H1 (cell line): ENCODE measurements around the gene ERG28.

Source experiments
- EP300 ChIP-seq, 2 experiments: IDR thresholded peaks; 1 replicate in 1 of 2; 2 replicates in 1 of 2; pipeline ENCODE4 v1.6.1; 2011 to 2012; ENCODE audit warnings: low read depth in 2 of 2, low read length in 2 of 2, mild to moderate bottlenecking in 2 of 2, borderline replicate concordance in 1 of 2, inconsistent platforms in 1 of 2, moderate library complexity in 1 of 2
- TF ChIP-seq, protein P1 (sequence below), 3 experiments: IDR thresholded peaks; 1 replicate in 2 of 3; 2 replicates in 1 of 3; pipeline versions ENCODE4 v1.5.1 to v1.6.1; 2011; ENCODE audit warnings: low read length in 3 of 3, mild to moderate bottlenecking in 3 of 3, inconsistent platforms in 2 of 3, low read depth in 1 of 3, moderate library complexity in 1 of 3; ENCODE audit not compliant: insufficient read depth in 1 of 3; ENCODE audit errors: control extremely low read depth in 1 of 3

DNA sequence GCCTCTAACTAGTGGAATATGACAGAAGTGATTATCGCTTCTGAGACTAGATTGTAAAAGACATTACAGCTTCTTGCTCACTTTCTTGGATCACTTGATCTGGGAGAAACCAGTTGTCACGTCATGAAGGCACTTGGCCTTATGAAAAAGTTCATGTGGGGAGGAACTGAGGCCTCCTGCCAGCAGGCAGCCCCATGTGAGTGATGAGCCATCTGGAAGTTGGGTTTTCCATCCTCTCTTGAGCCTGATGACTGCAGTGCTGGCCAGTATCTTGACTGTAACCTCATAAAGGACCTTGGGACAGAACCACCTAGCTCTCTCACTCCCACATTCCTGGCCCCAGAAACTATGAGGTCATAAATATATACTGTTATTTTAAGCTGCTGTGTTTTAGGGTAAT lies 28.3 kb upstream of the ERG28 start:
- TF ChIP-seq, protein P1, sequence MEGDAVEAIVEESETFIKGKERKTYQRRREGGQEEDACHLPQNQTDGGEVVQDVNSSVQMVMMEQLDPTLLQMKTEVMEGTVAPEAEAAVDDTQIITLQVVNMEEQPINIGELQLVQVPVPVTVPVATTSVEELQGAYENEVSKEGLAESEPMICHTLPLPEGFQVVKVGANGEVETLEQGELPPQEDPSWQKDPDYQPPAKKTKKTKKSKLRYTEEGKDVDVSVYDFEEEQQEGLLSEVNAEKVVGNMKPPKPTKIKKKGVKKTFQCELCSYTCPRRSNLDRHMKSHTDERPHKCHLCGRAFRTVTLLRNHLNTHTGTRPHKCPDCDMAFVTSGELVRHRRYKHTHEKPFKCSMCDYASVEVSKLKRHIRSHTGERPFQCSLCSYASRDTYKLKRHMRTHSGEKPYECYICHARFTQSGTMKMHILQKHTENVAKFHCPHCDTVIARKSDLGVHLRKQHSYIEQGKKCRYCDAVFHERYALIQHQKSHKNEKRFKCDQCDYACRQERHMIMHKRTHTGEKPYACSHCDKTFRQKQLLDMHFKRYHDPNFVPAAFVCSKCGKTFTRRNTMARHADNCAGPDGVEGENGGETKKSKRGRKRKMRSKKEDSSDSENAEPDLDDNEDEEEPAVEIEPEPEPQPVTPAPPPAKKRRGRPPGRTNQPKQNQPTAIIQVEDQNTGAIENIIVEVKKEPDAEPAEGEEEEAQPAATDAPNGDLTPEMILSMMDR (IDR thresholded peaks at IDR 0.05; ENCODE audit: control extremely low read depth in 1 of 3, insufficient read depth in 1 of 3, low read depth in 1 of 3, low read length in 3 of 3) = no peak
- TF ChIP-seq EP300 (IDR thresholded peaks at IDR 0.05; ENCODE audit: borderline replicate concordance in 1 of 2, low read depth in 2 of 2, low read length in 2 of 2) = no peak
